GM06990 (cell line): ENCODE results near the gene PRSS38.

Source experiments
- DNase-seq: peaks from one replicate; pipeline ENCODE4 v3.0.0-alpha.2; 2011; ENCODE audit not compliant: insufficient read length; ENCODE audit errors: extremely low read depth
- H3K27me3 ChIP-seq: replicated peaks from 2 replicates; pipeline ENCODE4 v1.6.0; 2011; ENCODE audit warnings: low read length; ENCODE audit not compliant: control insufficient read depth, insufficient read depth
- H3K36me3 ChIP-seq: 2 replicates; pipeline ENCODE4 v1.5.1; 2011; ENCODE audit warnings: low read length; ENCODE audit not compliant: control insufficient read depth, insufficient read depth
- H3K4me3 ChIP-seq: replicated peaks from 2 replicates; pipeline ENCODE4 v1.5.1; 2011; ENCODE audit warnings: low read depth, mild to moderate bottlenecking, control low read depth, low read length
- CTCF ChIP-seq: IDR thresholded peaks from 2 replicates; pipeline ENCODE4 v1.5.1; 2011; ENCODE audit warnings: low read length, control low read depth, mild to moderate bottlenecking, inconsistent platforms; ENCODE audit not compliant: insufficient read depth, poor library complexity, severe bottlenecking

Gene PRSS38

DNA sequence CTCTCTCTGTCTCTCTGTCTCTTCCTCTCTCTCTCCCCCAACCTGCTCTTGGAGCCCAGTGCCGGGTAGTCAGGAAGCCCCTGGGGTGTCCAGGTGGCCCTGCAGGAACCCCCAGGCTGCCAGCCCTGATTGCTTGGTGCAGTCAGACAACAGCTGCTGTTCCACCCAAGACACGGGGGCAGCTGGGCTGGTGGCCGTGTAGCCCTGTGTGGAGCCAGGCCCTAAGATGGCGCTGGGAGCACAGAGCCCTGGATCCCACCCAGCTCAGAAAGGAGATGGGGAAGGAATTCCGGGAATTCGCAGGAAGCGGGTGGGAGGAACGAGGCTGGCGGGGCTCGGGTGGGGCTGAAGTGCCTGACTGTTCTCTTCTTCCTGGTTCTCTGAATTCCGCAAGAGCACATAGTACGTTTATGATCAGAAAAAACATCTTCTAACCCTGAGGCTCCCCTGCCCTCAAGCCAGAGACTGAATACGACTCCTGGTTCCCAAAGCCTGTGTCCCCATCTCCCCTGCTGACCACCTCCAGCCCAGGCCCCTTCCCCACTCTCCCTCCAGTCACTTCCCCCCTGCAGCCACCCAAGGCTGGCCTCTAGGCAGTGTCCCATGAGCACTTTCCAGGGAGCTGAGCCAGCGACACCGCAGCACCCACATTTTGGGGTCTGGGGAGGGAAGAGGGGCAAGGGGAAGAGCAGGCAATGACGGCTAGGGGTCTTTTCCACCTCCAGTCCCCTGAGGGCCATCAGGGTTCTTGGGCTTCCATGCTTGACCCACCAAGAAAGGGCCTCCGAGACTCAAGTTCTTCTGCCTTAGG lies 77.2 kb downstream of the PRSS38 start:
- H3K36me3 ChIP-seq, result no peaks in the 10 kb centered on the region
- no peak for TF ChIP-seq CTCF
- no peaks in the 10 kb centered on the region; the same call in 1 of the 2 replicates for H3K27me3 ChIP-seq
- DNase-seq, result no peak
- H3K4me3 ChIP-seq, result no peak overlapping the region

- Histone ChIP-seq H3K36me3 (no peaks in the 10 kb centered on the region), H3K4me3 (no peak overlapping the region), H3K27me3 (no peaks in the 10 kb centered on the region; the same call in 1 of the 2 replicates)
- no peak for DNase-seq
- no peak for TF ChIP-seq CTCF
Observed at GRCh38 chr1:227893300-227893948, 77.9 kb downstream of the PRSS38 start.

DNA sequence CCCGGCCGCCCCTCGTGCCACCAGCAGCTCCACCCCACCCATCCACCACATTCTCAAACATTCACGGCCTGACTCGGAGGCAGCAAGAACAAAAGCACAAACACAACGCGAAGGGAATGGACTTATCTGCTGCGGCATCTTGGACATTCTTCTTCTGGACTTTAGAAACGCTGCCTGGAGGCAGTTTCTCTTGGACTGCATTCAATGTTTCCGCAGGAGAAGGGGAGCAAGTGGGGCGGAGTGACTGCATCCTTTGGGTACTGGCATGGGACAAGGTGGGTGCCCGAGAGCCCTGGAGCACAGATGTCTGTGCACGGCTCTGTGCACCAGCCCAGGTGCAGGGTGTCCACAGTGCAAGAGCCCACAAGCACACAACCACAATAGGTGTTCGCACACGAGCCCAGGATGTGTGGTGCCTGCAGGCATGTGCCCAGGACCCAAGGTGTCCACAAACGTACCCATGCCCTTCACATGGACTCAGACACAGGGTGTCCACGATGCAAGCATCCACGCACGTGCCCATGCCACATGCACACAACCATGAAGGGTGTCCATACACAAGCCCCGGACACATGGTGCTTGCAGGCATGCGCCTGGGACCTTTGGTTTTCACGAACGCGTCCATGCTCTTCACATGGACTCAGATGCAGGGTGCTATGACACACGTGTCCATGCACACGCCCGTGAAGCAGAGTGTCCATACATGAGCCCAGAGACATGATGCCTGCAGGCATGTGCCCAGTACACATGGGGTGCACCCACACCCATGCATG lies 78.7 kb downstream of the PRSS38 start:
- Histone ChIP-seq H3K36me3 (no peaks in the 10 kb centered on the region), H3K27me3 (no peaks in the 10 kb centered on the region; the same call in 1 of the 2 replicates), H3K4me3 (no peak overlapping the region)
- no peak for DNase-seq
- no peak for TF ChIP-seq CTCF

DNA sequence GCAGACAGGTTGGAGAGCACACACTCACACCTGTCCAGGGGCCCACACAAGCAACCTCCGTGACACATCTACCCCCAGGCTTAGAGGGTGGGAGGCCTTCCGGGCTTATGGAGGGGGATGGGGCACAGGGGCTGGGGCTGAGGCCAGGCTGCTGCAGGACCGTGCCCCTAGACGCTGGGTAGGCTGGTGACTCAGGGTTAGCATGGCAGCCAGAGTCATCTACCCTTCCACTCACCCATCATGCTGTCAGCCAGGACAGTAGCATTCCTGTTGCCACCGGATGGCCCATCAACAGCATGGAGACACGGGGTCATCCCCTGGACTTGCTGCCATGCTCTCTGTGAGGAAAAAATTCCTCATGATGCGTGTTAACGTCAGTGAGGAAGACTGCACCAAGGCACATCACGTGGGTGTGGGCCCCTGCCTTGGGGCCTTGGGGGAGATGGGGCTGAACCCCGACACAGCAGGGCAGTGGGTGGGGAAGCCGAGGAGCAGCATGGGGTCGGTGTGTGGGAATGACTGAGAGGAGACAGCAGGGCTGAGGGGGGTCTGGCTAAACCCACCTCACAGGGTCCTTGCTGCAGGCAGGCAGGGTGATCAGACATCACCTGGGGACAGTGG lies 79.5 kb downstream of the PRSS38 start:
- Histone ChIP-seq H3K36me3 (no peaks in the 10 kb centered on the region), H3K27me3 (no peaks in the 10 kb centered on the region; the same call in 1 of the 2 replicates), H3K4me3 (no peak overlapping the region)
- no peak for TF ChIP-seq CTCF
- DNase-seq, result no peak
